HepG2 (cell line): ENCODE data around the gene KCTD19. TPM values are rescaled to one million over a fixed set of nuclear protein-coding genes. Genes with fewer than 3 reads are reported as not detected.

Experiments used
- ATAC-seq: fragments of 200-7000 bp; cut with Tn5 transposase; 3 replicates; pipeline ENCODE4 v1.9.1; 2020; ENCODE audit warnings: mild to moderate bottlenecking, moderate library complexity
- BruUV-seq: library from RNA; stranded (reverse); fragments of 400-500 nt; replicated peaks from 2 replicates; lab custom pipeline; 2021; lab: Mats Ljungman, UMichigan
- CTCF ChIA-PET: fragments of 300-600 bp; formaldehyde crosslinking; extraction: SDS; loops from one replicate; lab custom pipeline; 2021; ENCODE audit warnings: low total read pairs, inconsistent platforms, low intra/inter-chr PET ratio; lab: Yijun Ruan, JAX
- POLR2A ChIA-PET: fragments of 350-600 bp; sonication (Branson Sonifier 250); formaldehyde crosslinking; loops from one replicate; lab custom pipeline; 2020; ENCODE audit warnings: antibody characterized with exemption, inconsistent platforms; lab: Yijun Ruan, JAX
- DNase-seq: peaks from one replicate; pipeline ENCODE4 v3.0.0-alpha.2; 2015; ENCODE audit warnings: low spot score
- FAIRE-seq: peaks from 3 replicates; lab custom pipeline; 2011; peaks lifted over from hg19 to GRCh38; lab: Jason Lieb, UNC
- H2AFZ ChIP-seq: one replicate; pipeline ENCODE4 v1.6.1; 2011; ENCODE audit warnings: low read length, inconsistent platforms
- H3K27ac ChIP-seq: fragments of 300-600 bp; 3 replicates; pipeline ENCODE4 v1.8.0; 2011; ENCODE audit warnings: mixed run types, mild to moderate bottlenecking, mixed read lengths, low read length, inconsistent platforms; ENCODE audit not compliant: insufficient read depth; ENCODE audit errors: extremely low read length
- H3K27me3 ChIP-seq, 2 experiments: fragments of 200-600 bp in 1 of 2; 2 replicates in 1 of 2; 3 replicates in 1 of 2; pipeline versions ENCODE4 v1.6.0 to v1.8.0; 2011; ENCODE audit warnings: low read length in 2 of 2, mild to moderate bottlenecking in 2 of 2, moderate library complexity in 2 of 2, inconsistent platforms in 1 of 2; ENCODE audit not compliant: insufficient read depth in 2 of 2, control insufficient read depth in 1 of 2
- H3K36me3 ChIP-seq, 2 experiments: fragments of 200-600 bp in 1 of 2; replicated peaks in 1 of 2; 2 replicates in 1 of 2; 3 replicates in 1 of 2; pipeline versions ENCODE4 v1.5.1 to v1.8.0; 2011; ENCODE audit warnings: low read length in 2 of 2, inconsistent platforms in 1 of 2; ENCODE audit not compliant: insufficient read depth in 2 of 2, control insufficient read depth in 1 of 2
- H3K4me1 ChIP-seq: 2 replicates; pipeline ENCODE4 v1.5.1; 2012; ENCODE audit warnings: low read length, inconsistent platforms; ENCODE audit not compliant: insufficient read depth
- H3K4me2 ChIP-seq: 2 replicates; pipeline ENCODE4 v1.6.0; 2011; ENCODE audit warnings: low read depth, low read length, inconsistent platforms
- H3K4me3 ChIP-seq, 3 experiments: fragments of 200-600 bp in 1 of 3; sonication (generic), shearing (Covaris generic) in 1 of 3; replicated peaks in 1 of 3; 2 replicates each; pipeline ENCODE4 v1.5.1; 2011 to 2016; ENCODE audit warnings: low read length in 3 of 3, inconsistent platforms in 2 of 3, low read depth in 2 of 3, mild to moderate bottlenecking in 2 of 3, control low read depth in 1 of 3, mixed read lengths in 1 of 3; ENCODE audit not compliant: insufficient read depth in 1 of 3
- H3K79me2 ChIP-seq: one replicate; pipeline ENCODE4 v1.6.1; 2011; ENCODE audit warnings: low read length, inconsistent platforms; ENCODE audit not compliant: insufficient read depth
- H3K9ac ChIP-seq: 2 replicates; pipeline ENCODE4 v1.6.0; 2011; ENCODE audit warnings: mild to moderate bottlenecking, low read depth, low read length, inconsistent platforms; ENCODE audit not compliant: insufficient read depth
- H3K9me3 ChIP-seq: 2 replicates; pipeline ENCODE4 v1.5.1; 2012; ENCODE audit warnings: mild to moderate bottlenecking, low read length
- H4K20me1 ChIP-seq: 2 replicates; pipeline ENCODE4 v1.6.0; 2011; ENCODE audit warnings: inconsistent platforms, mild to moderate bottlenecking, low read length, moderate library complexity; ENCODE audit not compliant: insufficient read depth
- ARNT2 ChIP-seq: sonication (generic); formaldehyde crosslinking; IDR thresholded peaks from 2 replicates; pipeline ENCODE4 v1.8.0; 2022; ENCODE audit warnings: mild to moderate bottlenecking, low read depth, missing genetic modification reagents, moderate library complexity
- ATF7-NPFF ChIP-seq: sonication (generic); formaldehyde crosslinking; IDR thresholded peaks from 2 replicates; pipeline ENCODE4 v1.8.1; 2023; ENCODE audit warnings: mild to moderate bottlenecking, low read depth, missing genetic modification reagents, moderate library complexity
- CENPX ChIP-seq: sonication (generic); formaldehyde crosslinking; IDR thresholded peaks from 2 replicates; pipeline ENCODE4 v1.9.0; 2021; ENCODE audit warnings: mild to moderate bottlenecking, missing genetic modification reagents, moderate library complexity
- FOXA1 ChIP-seq, 2 experiments: fragments of 450-650 bp in 1 of 2; sonication (generic) in 1 of 2; formaldehyde crosslinking in 1 of 2; IDR thresholded peaks; 2 replicates each; pipeline versions ENCODE4 v1.4.0 to v1.6.1; 2016 to 2020; ENCODE audit warnings: missing genetic modification reagents in 1 of 2
- HNRNPH1 ChIP-seq: fragments of 200-400 bp; formaldehyde crosslinking; optimal IDR thresholded peaks from 2 replicates; pipeline ENCODE3; 2017; ENCODE audit warnings: mild to moderate bottlenecking, low read depth, low read length
- NRL ChIP-seq: sonication (generic); formaldehyde crosslinking; IDR thresholded peaks from 2 replicates; pipeline ENCODE4 v1.5.0; 2020; ENCODE audit warnings: missing genetic modification reagents, mild to moderate bottlenecking, moderate library complexity, borderline replicate concordance
- TEAD2 ChIP-seq: sonication (generic); formaldehyde crosslinking; IDR thresholded peaks from 2 replicates; pipeline ENCODE4 v1.9.0; 2021; ENCODE audit warnings: missing genetic modification reagents
- ZFP1 ChIP-seq: IDR thresholded peaks from 2 replicates; pipeline ENCODE4 v1.6.1; 2016
- ZNF441 ChIP-seq: sonication (generic); formaldehyde crosslinking; IDR thresholded peaks from 2 replicates; pipeline ENCODE4 v1.7.0; 2021; ENCODE audit warnings: missing genetic modification reagents, borderline replicate concordance
- ZNF546 ChIP-seq: sonication (generic); formaldehyde crosslinking; conservative IDR thresholded peaks from 2 replicates; pipeline ENCODE4 v1.8.1; 2023; ENCODE audit warnings: mild to moderate bottlenecking, missing genetic modification reagents
- ZNF557 ChIP-seq: sonication (generic); formaldehyde crosslinking; IDR thresholded peaks from 2 replicates; pipeline ENCODE4 v1.4.0; 2020; ENCODE audit warnings: missing genetic modification reagents
- WGBS: methylation state at CpG from one replicate; pipeline ENCODE4 v1.1.6; 2017; ENCODE audit warnings: low lambda C conversion rate; 5-methylcytosine and 5-hydroxymethylcytosine counted together
- in situ Hi-C: cut with HindIII; loops from 2 replicates; pipeline ENCODE4 v1.10.0; 2017; ENCODE audit warnings: low pct_unique_long_range_greater_than_20kb; ENCODE audit not compliant: extremely low pct_ligation_motif_present
- intact Hi-C: fragments of 100-400 bp; cut with micrococcal nuclease; formaldehyde crosslinking; loops from one replicate; pipeline ENCODE4 v1.10.0; 2022; ENCODE audit not compliant: unreplicated experiment
- polyA plus RNA-seq, 8 experiments: library from polyadenylated mRNA; depleted of rRNA in 3 of 8; stranded (reverse) in 7 of 8; unstranded in 1 of 8; fragments of >200 nt; fragmentation: Illumina TruSeq in 4 of 8; extraction: Trizol in 4 of 8; gene quantifications; 2 replicates each; pipeline versions ENCODE4 v1.2.1 to v1.2.3, GENCODE V29; 2011 to 2016; ENCODE audit warnings: low read depth in 4 of 8, missing spikeins in 1 of 8, mixed read lengths in 1 of 8; ENCODE audit not compliant: insufficient read depth in 1 of 8
- total RNA-seq, 5 experiments: library from RNA; depleted of rRNA; stranded (reverse); fragments of >200 nt; fragmentation: Illumina TruSeq; extraction: Trizol; gene quantifications; 2 replicates each; pipeline ENCODE4 v1.2.3, GENCODE V29; 2016; ENCODE audit warnings: low read depth in 1 of 5
- TF ChIP-seq, protein P1 (sequence below): sonication (generic); formaldehyde crosslinking; IDR thresholded peaks from 2 replicates; pipeline ENCODE4; 2020; ENCODE audit warnings: missing genetic modification reagents, mild to moderate bottlenecking, borderline replicate concordance
- TF ChIP-seq, protein P2 (sequence below): sonication (generic); formaldehyde crosslinking; IDR thresholded peaks from 2 replicates; pipeline ENCODE4 v1.9.0; 2021; ENCODE audit warnings: missing genetic modification reagents, borderline replicate concordance

Gene KCTD19
- total and polyA plus RNA-seq, 2 of the 13 experiments (the other 11 are each of a cell fraction or from before 2014, with no cell fraction given): not detected

DNA sequence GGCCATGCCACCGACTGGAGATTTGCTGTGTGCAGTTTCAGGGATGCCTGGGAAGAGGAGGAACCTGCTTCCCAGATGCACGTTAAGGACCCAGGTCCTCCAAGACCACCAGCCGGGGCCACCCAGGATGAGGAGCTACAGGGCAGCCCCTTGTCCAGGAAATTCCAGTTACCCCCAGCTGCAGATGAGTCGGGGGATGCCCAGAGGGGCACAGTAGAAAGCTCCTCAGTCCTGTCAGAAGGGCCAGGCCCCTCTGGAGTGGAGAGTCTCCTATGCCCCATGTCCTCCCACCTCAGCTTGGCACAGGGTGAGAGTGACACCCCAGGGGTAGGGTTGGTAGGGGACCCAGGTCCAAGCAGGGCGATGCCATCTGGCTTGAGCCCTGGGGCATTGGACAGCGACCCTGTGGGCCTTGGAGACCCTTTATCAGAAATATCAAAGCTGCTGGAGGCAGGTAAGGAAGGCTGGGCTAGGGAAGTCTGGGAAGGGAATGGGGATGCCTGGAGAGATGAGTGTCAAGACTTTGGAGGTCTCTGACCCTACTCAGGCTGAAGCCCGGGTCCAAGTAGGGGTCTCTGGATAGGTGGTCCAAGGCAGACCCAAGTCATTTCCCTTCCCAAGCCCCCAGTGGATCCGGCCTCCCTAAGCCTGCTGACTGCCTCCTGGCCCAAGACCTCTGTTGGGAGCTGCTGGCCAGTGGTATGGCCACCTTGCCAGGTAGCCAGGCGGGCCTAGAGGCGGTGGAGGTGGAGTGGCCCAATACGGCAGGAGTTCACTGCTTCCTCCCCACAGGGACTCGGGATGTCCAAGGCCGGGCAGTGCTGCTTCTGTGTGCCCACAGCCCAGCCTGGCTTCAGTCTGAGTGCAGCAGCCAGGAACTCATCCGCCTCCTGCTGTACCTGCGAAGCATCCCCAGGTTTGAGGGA is 46.2 kb downstream of the KCTD19 start (continued):
- TF ChIP-seq, protein P1, sequence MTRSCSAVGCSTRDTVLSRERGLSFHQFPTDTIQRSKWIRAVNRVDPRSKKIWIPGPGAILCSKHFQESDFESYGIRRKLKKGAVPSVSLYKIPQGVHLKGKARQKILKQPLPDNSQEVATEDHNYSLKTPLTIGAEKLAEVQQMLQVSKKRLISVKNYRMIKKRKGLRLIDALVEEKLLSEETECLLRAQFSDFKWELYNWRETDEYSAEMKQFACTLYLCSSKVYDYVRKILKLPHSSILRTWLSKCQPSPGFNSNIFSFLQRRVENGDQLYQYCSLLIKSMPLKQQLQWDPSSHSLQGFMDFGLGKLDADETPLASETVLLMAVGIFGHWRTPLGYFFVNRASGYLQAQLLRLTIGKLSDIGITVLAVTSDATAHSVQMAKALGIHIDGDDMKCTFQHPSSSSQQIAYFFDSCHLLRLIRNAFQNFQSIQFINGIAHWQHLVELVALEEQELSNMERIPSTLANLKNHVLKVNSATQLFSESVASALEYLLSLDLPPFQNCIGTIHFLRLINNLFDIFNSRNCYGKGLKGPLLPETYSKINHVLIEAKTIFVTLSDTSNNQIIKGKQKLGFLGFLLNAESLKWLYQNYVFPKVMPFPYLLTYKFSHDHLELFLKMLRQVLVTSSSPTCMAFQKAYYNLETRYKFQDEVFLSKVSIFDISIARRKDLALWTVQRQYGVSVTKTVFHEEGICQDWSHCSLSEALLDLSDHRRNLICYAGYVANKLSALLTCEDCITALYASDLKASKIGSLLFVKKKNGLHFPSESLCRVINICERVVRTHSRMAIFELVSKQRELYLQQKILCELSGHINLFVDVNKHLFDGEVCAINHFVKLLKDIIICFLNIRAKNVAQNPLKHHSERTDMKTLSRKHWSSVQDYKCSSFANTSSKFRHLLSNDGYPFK (CRISPR knock-in tag): 0 out of 2 replicates have a peak, but pooled peaks have one; percentile 19

DNA sequence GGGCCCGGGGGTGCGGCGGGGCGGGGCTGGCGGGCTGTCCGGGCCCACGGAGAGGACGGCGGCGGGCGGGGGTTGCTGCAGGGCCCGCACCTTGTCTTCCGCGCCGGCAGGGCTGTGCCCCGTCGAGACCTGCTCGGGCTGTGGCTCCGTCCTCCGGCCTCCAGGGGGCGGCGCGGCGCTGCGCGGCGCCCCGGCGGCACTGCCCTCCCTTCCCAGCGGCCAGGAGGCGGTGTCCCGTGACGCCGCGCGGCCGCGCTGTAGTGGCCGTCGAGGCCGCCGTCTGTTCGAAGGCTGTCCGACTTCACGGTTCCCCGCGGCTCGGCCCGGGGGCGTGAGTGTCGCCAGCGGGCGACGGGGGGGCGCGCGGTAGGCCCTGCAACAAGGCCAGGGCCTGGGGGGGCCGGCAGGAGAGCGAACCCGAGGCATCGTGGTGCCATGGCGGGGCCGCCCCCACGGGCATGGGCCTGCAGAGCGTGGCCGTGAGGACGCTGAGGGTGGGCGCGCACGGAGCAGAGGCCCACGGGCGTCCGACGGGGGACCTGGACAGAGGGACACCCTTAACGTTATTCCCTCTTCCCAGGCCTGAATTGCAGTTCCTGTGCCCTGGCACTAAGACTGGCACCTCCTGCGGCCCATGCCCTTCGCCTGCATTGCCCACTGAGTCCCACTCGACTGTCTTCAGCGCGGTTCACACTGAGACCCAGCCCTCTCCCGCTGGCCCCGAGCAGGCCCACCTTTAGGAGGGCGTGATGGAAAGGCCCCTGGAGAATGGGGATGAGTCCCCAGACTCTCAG is 47.0 kb downstream of the KCTD19 start, which contains the start of gene PLEKHG4:
Gene PLEKHG4, plus strand, starts transcription at position 237 of the 794 bp plus-strand sequence. Its CDS starts 513 bp downstream, at position 750.
- in situ Hi-C loops (no loop called here), intact Hi-C loops (loop anchor here (5.0 kb wide), 1 partner anchor 188 kb away; no protein-coding TSS in a partner anchor)
- Histone ChIP-seq H3K79me2 (peaks cover 4% of the 10 kb centered on the region), H3K36me3 (peaks cover 3 to 14% of the 10 kb centered on the region in 2 experiments; a peak in 3 of 5 replicates), H3K4me1 (peaks cover 28% of the 10 kb centered on the region), H3K9ac (peak within 1 kb of the TSS; percentile 76), H4K20me1 (no peaks in the 10 kb centered on the region), H3K4me3 (peak within 1 kb of the TSS; percentile 57 to 89 (median 67)), H3K27me3 (no peaks in the 10 kb centered on the region), H3K9me3 (no peaks in the 10 kb centered on the region), H3K27ac (peak within 1 kb of the TSS; percentile 41), H3K4me2 (peak within 1 kb of the TSS; percentile 99), H2AFZ (no peak within 1 kb of the TSS)
- WGBS: 80% methylated on average over 20 of the region's 83 CpGs
- no peak for FAIRE-seq
- ChIA-PET POLR2A (interaction anchor here (1.3 to 2.6 kb wide), 3 partner anchors 10 to 33 kb away, joined by 4 to 16 read pairs (median 4); partner anchors contain the start of gene FHOD1), CTCF (interaction anchor here (1.2 to 1.8 kb wide), 6 partner anchors 113 to 262 kb away, joined by 3 to 7 read pairs (median 4); partner anchors contain the start of genes TPPP3 and ZDHHC1)
- ATAC-seq: peak; percentile 95
- TSS peak; percentile 67 for BruUV-seq
- DNase-seq: peak; percentile 69
- peak; percentile 78 for TF ChIP-seq ARNT2
- no peak for TF ChIP-seq ZFP1
- no peak for TF ChIP-seq HNRNPH1
- TF ChIP-seq FOXA1 (IDR thresholded peaks at IDR 0.05): no peak
- no peak for TF ChIP-seq FOXA1 (CRISPR knock-in tag; IDR thresholded peaks at IDR 0.05)
- TF ChIP-seq ATF7-NPFF: peak; percentile 95
- TF ChIP-seq ZNF557: no peak
- no peak for TF ChIP-seq CENPX (CRISPR knock-in tag)
- peak; percentile 88 for TF ChIP-seq ZNF441 (CRISPR knock-in tag)
- TF ChIP-seq ZNF546: peak; percentile 96; the same call in 1 of the 2 replicates
- TF ChIP-seq, protein P2, sequence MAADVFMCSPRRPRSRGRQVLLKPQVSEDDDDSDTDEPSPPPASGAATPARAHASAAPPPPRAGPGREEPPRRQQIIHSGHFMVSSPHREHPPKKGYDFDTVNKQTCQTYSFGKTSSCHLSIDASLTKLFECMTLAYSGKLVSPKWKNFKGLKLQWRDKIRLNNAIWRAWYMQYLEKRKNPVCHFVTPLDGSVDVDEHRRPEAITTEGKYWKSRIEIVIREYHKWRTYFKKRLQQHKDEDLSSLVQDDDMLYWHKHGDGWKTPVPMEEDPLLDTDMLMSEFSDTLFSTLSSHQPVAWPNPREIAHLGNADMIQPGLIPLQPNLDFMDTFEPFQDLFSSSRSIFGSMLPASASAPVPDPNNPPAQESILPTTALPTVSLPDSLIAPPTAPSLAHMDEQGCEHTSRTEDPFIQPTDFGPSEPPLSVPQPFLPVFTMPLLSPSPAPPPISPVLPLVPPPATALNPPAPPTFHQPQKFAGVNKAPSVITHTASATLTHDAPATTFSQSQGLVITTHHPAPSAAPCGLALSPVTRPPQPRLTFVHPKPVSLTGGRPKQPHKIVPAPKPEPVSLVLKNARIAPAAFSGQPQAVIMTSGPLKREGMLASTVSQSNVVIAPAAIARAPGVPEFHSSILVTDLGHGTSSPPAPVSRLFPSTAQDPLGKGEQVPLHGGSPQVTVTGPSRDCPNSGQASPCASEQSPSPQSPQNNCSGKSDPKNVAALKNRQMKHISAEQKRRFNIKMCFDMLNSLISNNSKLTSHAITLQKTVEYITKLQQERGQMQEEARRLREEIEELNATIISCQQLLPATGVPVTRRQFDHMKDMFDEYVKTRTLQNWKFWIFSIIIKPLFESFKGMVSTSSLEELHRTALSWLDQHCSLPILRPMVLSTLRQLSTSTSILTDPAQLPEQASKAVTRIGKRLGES: no peak
- TF ChIP-seq TEAD2 (CRISPR knock-in tag): 0 out of 2 replicates have a peak, but pooled peaks have one; percentile 15
- TF ChIP-seq NRL (CRISPR knock-in tag): no peak; the same call in 1 of the 2 replicates
